ENCODE data around the gene ASNSD1. TPM values are rescaled to one million over a fixed set of nuclear protein-coding genes. Genes with fewer than 3 reads are reported as not detected.

The ASNSD1 gene
- total and polyA plus RNA-seq, 2 experiments from 2014 or later: 38.4 to 49.7 TPM

DNA sequence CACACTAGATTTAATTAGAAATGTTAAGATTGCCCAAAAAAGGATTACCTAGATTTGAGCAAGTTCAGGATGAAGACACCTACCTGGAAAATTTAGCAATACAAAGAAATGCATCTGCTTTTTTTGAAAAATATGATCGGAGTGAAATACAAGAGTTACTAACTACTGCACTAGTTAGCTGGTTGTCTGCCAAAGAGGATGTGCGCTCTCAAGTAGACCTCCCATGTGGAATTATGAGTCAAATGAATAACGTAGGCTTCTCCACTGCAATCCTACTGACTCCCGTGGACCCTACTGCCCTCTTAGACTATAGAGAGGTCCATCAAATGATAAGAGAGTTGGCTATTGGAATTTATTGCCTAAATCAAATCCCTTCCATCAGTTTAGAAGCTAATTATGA is 15.2 kb downstream of the ASNSD1 start:
- no peak for ATAC-seq
- no peaks in the 10 kb centered on the region for H3K36me3 ChIP-seq (ENCODE audit: insufficient read depth)
- no peaks in the 10 kb centered on the region; the same call in 1 of the 2 replicates for H4K20me1 ChIP-seq (replicated peaks; ENCODE audit: insufficient read depth)
- no peak overlapping the region for H3K27ac ChIP-seq (ENCODE audit: low read depth)
- peaks cover 13% of the 10 kb centered on the region for H3K4me1 Mint-ChIP-seq
- TF ChIP-seq, protein P1, sequence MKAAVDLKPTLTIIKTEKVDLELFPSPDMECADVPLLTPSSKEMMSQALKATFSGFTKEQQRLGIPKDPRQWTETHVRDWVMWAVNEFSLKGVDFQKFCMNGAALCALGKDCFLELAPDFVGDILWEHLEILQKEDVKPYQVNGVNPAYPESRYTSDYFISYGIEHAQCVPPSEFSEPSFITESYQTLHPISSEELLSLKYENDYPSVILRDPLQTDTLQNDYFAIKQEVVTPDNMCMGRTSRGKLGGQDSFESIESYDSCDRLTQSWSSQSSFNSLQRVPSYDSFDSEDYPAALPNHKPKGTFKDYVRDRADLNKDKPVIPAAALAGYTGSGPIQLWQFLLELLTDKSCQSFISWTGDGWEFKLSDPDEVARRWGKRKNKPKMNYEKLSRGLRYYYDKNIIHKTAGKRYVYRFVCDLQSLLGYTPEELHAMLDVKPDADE (IDR thresholded peaks at IDR 0.05): no peak
- TF ChIP-seq, protein P2, sequence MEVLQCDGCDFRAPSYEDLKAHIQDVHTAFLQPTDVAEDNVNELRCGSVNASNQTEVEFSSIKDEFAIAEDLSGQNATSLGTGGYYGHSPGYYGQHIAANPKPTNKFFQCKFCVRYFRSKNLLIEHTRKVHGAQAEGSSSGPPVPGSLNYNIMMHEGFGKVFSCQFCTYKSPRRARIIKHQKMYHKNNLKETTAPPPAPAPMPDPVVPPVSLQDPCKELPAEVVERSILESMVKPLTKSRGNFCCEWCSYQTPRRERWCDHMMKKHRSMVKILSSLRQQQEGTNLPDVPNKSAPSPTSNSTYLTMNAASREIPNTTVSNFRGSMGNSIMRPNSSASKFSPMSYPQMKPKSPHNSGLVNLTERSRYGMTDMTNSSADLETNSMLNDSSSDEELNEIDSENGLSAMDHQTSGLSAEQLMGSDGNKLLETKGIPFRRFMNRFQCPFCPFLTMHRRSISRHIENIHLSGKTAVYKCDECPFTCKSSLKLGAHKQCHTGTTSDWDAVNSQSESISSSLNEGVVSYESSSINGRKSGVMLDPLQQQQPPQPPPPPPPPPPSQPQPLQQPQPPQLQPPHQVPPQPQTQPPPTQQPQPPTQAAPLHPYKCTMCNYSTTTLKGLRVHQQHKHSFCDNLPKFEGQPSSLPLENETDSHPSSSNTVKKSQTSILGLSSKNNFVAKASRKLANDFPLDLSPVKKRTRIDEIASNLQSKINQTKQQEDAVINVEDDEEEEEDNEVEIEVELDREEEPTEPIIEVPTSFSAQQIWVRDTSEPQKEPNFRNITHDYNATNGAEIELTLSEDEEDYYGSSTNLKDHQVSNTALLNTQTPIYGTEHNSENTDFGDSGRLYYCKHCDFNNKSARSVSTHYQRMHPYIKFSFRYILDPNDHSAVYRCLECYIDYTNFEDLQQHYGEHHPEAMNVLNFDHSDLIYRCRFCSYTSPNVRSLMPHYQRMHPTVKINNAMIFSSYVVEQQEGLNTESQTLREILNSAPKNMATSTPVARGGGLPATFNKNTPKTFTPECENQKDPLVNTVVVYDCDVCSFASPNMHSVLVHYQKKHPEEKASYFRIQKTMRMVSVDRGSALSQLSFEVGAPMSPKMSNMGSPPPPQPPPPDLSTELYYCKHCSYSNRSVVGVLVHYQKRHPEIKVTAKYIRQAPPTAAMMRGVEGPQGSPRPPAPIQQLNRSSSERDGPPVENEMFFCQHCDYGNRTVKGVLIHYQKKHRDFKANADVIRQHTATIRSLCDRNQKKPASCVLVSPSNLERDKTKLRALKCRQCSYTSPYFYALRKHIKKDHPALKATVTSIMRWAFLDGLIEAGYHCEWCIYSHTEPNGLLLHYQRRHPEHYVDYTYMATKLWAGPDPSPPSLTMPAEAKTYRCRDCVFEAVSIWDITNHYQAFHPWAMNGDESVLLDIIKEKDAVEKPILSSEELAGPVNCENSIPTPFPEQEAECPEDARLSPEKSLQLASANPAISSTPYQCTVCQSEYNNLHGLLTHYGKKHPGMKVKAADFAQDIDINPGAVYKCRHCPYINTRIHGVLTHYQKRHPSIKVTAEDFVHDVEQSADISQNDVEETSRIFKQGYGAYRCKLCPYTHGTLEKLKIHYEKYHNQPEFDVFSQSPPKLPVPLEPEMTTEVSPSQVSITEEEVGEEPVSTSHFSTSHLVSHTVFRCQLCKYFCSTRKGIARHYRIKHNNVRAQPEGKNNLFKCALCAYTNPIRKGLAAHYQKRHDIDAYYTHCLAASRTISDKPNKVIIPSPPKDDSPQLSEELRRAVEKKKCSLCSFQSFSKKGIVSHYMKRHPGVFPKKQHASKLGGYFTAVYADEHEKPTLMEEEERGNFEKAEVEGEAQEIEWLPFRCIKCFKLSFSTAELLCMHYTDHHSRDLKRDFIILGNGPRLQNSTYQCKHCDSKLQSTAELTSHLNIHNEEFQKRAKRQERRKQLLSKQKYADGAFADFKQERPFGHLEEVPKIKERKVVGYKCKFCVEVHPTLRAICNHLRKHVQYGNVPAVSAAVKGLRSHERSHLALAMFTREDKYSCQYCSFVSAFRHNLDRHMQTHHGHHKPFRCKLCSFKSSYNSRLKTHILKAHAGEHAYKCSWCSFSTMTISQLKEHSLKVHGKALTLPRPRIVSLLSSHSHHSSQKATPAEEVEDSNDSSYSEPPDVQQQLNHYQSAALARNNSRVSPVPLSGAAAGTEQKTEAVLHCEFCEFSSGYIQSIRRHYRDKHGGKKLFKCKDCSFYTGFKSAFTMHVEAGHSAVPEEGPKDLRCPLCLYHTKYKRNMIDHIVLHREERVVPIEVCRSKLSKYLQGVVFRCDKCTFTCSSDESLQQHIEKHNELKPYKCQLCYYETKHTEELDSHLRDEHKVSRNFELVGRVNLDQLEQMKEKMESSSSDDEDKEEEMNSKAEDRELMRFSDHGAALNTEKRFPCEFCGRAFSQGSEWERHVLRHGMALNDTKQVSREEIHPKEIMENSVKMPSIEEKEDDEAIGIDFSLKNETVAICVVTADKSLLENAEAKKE (CRISPR knock-in tag; IDR thresholded peaks at IDR 0.05): no peak
- TF ChIP-seq POLR2AphosphoS5 (IDR thresholded peaks at IDR 0.05; ENCODE audit: low read depth) (no peak), NANOG (IDR thresholded peaks at IDR 0.05; ENCODE audit: borderline replicate concordance) (no peak), JUNB (IDR thresholded peaks at IDR 0.05; ENCODE audit: unreplicated experiment) (no peak), EZH2phosphoT487 (IDR thresholded peaks at IDR 0.05; ENCODE audit: unreplicated experiment) (no peak)
- TF ChIP-seq, protein P3, sequence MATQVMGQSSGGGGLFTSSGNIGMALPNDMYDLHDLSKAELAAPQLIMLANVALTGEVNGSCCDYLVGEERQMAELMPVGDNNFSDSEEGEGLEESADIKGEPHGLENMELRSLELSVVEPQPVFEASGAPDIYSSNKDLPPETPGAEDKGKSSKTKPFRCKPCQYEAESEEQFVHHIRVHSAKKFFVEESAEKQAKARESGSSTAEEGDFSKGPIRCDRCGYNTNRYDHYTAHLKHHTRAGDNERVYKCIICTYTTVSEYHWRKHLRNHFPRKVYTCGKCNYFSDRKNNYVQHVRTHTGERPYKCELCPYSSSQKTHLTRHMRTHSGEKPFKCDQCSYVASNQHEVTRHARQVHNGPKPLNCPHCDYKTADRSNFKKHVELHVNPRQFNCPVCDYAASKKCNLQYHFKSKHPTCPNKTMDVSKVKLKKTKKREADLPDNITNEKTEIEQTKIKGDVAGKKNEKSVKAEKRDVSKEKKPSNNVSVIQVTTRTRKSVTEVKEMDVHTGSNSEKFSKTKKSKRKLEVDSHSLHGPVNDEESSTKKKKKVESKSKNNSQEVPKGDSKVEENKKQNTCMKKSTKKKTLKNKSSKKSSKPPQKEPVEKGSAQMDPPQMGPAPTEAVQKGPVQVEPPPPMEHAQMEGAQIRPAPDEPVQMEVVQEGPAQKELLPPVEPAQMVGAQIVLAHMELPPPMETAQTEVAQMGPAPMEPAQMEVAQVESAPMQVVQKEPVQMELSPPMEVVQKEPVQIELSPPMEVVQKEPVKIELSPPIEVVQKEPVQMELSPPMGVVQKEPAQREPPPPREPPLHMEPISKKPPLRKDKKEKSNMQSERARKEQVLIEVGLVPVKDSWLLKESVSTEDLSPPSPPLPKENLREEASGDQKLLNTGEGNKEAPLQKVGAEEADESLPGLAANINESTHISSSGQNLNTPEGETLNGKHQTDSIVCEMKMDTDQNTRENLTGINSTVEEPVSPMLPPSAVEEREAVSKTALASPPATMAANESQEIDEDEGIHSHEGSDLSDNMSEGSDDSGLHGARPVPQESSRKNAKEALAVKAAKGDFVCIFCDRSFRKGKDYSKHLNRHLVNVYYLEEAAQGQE (IDR thresholded peaks at IDR 0.05; ENCODE audit: unreplicated experiment): no peak
- TF ChIP-seq, protein P4, sequence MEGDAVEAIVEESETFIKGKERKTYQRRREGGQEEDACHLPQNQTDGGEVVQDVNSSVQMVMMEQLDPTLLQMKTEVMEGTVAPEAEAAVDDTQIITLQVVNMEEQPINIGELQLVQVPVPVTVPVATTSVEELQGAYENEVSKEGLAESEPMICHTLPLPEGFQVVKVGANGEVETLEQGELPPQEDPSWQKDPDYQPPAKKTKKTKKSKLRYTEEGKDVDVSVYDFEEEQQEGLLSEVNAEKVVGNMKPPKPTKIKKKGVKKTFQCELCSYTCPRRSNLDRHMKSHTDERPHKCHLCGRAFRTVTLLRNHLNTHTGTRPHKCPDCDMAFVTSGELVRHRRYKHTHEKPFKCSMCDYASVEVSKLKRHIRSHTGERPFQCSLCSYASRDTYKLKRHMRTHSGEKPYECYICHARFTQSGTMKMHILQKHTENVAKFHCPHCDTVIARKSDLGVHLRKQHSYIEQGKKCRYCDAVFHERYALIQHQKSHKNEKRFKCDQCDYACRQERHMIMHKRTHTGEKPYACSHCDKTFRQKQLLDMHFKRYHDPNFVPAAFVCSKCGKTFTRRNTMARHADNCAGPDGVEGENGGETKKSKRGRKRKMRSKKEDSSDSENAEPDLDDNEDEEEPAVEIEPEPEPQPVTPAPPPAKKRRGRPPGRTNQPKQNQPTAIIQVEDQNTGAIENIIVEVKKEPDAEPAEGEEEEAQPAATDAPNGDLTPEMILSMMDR (conservative IDR thresholded peaks at IDR 0.05; ENCODE audit: low read depth in 2 of 2): no peak
- peaks cover 4% of the 10 kb centered on the region; the same call in 1 of the 2 replicates for H3F3A ChIP-seq (replicated peaks; ENCODE audit: low read depth)
- no peak overlapping the region for H3K4me2 ChIP-seq
- 0 out of 2 replicates have a peak, but pooled peaks cover 4% of the 10 kb centered on the region for H3K9me2 ChIP-seq (ENCODE audit: insufficient read depth)
- H3K9me3 Mint-ChIP-seq: peaks cover 8% of the 10 kb centered on the region; the same call in 2 of the 3 replicates
- H3K27me3 ChIP-seq (ENCODE audit: insufficient read depth): peaks cover 9% of the 10 kb centered on the region
- peaks cover 4% of the 10 kb centered on the region for H3K4me1 ChIP-seq (ENCODE audit: insufficient read depth)
- peaks cover 20% of the 10 kb centered on the region for H3K36me3 Mint-ChIP-seq (ENCODE audit: low read depth)
- H3K4me3 ChIP-seq: no peak overlapping the region
- H3K27me3 Mint-ChIP-seq (ENCODE audit: insufficient read depth, low read depth, poor library complexity): peaks cover 3% of the 10 kb centered on the region
- no peak for DNase-seq (ENCODE audit: low spot score)
- 0 out of 2 replicates have a peak, but pooled peaks cover 4% of the 10 kb centered on the region for H3K79me2 ChIP-seq (replicated peaks; ENCODE audit: insufficient read depth)
- H3K27ac Mint-ChIP-seq: no peak overlapping the region
- H3K4me3 Mint-ChIP-seq: no peak overlapping the region
- no peak overlapping the region for H2AFZ ChIP-seq

All from GM23338 (cell line).